Amniotic epithelial cell (primary cell): Measurements from ENCODE around the gene SIGLEC5.
"Not testable (repeated sequence)": the region's sequence is repeated elsewhere in the genome, so short reads cannot be mapped to it uniquely, and the experiment has no call there.

ENCODE experiments used
- DNase-seq: peaks from one replicate; pipeline ENCODE4 v3.0.0-alpha.2; 2010; ENCODE audit warnings: low read depth

SIGLEC5 gene, protein sequence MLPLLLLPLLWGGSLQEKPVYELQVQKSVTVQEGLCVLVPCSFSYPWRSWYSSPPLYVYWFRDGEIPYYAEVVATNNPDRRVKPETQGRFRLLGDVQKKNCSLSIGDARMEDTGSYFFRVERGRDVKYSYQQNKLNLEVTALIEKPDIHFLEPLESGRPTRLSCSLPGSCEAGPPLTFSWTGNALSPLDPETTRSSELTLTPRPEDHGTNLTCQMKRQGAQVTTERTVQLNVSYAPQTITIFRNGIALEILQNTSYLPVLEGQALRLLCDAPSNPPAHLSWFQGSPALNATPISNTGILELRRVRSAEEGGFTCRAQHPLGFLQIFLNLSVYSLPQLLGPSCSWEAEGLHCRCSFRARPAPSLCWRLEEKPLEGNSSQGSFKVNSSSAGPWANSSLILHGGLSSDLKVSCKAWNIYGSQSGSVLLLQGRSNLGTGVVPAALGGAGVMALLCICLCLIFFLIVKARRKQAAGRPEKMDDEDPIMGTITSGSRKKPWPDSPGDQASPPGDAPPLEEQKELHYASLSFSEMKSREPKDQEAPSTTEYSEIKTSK

DNA sequence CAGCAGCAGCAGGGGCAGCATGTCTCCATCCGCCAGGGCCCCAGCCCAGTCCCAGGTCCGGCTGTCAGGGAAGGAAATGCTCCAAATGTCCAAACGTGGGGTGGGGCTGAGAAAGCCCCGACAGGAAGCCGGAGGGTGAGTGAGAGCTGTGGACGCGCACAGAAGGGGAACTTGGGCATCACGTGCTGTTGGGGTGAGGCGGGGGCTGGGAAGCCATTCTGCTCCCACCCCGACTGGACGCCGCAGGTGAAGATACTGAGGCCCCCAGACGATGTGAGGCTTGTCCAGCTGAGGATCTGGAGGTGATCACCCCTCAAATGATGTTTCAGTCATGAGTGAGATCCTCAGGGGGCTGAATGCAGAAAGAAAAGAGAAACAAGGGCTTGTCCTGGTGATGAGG is at the start of gene SIGLEC5:
Gene SIGLEC5 (minus strand): TSS at position 87 of the 400 bp plus-strand sequence. CDS start 66 bp downstream, at position 21.
- not testable (repeated sequence) for DNase-seq

DNA sequence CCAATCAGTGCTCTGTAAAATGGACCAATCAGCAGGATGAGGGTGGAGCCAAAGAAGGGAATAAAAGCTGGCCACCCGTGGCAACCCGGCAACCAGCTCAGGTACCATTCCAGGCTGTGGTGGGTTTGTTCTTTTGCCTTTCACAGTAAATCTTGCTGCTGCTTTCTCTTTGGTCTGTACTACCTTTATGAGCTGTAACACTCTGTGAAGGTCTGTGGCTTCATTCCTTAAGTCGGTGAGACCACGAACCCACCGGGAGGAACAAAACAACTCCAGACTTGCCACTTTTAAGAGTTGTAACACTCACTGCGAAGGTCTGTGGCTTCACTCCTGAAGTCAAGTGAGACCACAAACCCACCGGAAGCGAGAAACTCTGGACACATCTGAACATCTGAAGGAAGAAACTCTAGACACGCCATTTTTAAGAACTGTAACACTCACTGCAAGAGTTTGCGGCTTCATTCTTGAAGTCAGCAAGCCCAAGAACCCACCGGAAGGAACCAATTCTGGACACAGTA is 46.4 kb upstream of the SIGLEC5 start:
- no peak for DNase-seq

DNA sequence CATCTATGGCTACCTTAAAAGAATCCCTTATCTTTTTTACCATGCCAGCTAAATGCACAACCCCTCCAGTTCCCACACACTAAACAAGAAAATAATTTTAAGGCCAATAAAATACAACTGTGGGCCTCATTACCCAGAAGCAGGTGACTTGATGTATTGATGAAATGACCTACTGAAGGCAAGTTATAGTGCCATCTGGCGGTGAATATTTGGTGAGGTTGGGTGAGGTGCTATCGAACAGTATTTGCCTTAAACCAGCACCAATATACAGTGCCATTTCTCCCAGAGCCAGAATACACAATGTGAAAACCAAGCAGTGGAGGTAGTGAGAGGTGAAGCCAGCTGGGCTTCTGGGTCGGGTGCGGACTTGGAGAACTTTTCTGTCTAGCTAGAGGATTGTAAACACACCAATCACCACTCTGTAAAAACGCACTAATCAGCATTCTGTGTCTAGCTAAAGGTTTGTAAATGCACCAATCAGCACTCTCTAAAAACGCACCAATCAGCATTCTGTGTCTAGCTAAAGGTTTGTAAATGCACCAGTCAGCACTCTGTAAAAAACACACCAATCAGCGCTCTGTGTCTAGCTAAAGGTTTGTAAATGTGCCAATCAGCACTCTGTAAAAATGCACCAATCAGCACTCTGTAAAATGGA is 45.8 kb upstream of the SIGLEC5 start:
- not testable (repeated sequence) for DNase-seq

DNA sequence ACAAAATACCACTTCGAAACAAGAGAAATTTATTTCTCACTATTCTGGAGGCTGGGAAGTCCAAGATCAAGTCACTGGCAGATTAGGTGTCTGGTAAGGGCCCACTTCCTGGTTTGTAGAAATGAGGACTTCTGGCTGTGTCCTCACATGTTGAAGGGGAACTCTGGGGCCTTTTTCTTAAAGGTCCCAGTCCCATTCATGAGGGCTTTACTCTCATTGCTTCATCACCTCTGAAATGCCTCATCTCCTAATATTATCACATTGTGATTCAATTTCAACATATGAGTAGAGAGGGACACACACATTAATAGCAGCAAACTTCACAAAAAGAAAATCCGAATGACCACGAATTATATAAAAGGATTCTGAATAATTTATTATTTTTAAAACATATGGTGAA is 38.0 kb upstream of the SIGLEC5 start:
- no peak for DNase-seq

DNA sequence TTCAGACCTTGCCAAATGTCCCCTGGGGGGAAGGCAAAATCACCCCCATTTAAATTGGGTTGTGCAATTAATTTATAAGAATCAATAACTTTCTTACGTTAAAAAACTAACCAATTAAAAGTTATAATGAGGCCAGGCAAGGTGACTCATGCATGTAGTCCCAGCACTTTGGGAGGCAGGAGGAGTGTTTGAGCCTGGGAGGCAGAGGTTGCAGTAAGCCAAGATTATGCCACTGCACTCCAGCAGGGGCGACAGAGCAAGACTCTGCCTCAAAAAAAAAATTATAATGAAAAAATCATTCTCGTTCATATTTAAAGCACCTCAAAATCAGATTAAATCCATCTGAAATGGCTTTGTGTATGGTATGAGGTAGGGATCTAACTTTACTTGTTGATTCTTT is 34.8 kb upstream of the SIGLEC5 start:
- DNase-seq, result no peak

DNA sequence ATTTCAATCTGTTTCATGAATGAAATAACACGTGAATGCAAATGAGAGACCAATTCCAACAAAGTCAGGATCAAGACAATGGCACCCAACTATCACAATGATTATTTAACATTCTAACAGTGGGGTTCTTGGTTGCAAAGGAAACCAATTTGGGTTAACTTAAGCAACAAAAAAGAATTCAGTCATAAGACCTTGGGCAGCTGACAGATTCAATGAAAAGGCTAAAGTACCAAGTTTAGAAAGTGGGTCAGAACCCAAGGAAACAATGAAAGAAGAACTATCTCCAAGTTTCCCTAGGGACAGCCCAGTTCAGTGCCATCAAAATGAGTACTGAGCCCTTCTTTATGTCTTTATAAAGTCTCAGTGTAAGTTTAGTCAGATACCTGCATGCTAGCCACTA is 33.9 kb upstream of the SIGLEC5 start:
- DNase-seq, result no peak

DNA sequence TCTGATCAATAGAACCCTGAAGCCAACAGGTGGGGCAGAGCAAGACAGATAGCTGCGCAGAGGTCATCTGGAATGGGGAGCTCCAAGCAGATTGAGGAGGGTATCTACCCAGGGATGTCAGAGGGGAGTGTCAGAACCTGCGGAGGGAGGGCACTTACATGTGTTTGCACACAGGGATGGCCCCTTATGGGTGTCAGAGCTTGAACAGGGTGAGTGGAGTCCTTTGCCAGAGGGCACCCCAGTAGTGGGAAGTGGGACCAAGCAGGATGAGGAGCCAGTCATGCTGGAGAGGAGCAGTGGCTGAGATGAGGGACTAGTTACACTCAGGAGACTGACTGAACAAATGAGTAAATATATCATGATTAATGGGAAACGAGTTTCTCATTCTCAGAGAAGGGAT is 33.4 kb upstream of the SIGLEC5 start:
- no peak for DNase-seq

DNA sequence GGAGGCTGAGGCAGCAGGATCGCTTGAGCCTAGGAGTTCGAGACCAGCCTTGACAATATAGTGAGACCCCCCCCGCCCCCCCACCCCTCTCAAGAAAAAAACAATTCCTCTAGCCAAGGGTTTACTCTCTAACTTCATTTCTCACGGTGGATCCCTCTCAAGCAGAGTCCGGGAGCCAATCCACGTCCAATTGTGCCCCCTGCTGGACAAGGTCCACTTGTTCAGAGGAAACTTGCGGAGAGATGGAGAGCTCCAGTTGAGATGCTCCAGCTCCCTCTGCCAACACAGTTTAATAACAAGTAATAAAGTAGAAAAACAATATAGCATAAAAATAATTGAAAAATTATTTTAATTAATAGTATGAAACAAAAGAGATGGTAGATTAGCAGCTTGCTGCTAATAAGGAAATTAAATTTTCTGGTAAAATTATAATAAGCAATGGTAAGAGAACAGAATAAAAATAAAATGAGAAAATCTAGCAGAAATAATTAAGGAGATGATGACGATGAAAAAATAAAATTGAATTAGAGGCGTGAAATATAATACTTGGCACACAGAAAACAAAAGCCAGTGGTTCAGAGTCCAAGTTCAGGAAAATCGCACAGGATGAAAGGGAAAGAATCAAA is 30.9 kb upstream of the SIGLEC5 start:
- peak; percentile 70 for DNase-seq

DNA sequence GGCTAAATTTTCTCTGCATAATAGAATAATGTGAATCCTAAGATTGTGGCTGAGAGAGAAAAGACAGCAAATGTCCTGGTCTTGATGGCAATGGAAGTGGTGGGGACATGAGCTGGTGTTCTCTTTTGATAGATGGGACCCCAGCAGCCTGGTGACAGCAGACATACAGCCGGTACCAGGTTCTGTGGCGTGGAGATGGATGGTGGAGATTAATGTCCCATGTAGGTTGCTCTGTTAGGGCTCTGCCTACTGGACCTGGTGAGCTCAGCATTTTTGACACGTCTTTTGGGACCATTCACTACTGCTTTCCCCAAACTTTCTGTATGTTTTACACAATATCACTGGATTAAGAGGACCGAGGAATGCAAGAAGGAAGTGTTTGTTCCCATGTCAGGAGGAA is 24.6 kb upstream of the SIGLEC5 start:
- DNase-seq, result no peak

DNA sequence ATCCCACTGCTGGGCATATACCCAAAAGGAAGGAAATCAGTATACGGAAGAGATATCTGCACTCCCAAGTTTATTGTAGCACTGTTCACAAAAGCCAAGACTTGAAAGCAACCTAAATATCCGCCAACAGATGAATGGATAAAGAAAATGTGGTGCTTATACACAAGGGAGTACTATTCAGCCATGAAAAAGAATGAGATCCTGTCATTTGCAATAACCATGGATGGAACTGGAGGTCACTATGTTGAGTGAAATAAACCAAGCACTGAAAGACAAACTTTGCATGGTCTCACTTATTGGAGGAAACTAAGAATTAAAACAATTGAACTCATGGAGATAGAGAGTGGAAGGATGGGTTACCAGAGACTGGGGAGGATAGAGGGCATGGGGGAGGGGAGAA is 23.0 kb upstream of the SIGLEC5 start:
- DNase-seq, result no peak

DNA sequence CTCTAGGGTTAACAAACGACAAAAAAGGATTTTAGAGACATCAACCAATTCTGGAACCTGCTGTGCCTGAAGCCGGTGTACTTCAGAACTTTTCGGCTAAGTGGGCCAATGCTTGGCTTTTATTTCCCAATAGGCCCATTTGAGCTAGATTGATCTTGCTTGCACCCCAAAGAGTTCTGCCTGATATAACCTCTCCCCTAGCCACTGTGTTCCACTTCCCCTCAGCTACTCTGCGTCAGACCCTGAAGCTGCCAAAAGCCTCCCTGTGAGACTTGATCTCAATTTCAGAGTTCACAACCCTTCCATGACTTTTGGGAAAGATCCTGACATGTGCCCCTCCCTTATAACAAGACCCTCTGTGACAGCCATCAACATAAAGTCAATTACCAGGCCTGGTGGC is 22.1 kb upstream of the SIGLEC5 start:
- DNase-seq, result no peak

DNA sequence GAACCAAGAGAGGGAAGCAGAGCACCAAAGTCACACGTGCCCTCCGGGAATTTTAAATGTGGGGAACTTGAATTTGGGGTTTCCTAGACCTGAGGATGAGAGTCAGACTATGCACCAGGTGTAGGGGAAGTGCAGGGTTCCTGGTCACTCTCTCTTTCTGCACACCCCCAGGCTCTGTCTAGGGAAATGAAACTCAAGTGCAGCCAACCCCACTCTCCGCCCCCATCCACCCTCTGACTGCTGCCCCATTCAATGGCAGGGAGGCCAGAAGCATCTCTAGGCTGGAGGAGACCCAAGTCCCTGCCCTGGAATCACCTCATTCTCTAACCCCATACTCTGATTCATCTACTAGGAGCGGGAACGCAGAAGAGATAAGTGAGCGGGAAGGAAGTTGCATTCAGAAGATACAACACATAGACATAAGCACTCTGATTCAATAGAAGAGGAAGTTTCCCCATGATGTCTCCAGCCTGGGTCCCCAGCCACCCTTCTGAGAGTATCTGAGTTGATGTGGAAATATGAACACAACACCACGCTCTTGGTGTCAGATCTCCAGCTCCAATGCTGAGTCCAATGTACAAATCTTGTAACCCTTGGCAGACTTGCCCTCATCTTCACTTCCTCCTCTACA is 21.1 kb upstream of the SIGLEC5 start:
- DNase-seq, result no peak

DNA sequence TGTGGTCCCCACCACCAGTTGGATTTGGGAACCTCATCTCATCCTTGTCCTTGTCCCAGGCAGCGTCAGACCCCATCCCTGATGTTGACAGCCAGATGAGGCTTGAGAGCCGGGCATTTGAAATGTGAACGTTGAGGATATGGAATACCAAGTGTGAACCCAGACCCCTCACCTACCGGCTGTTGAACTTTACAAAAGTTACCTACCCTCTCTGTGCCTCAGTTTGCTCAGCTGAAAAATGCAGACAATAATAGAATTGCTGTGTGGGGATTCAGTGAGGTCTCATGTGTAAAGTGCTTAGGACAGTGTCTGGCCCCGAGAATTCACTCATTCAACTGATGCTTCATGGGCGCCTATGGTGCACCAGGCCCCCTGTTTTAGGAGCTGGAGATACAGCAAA is 17.1 kb upstream of the SIGLEC5 start:
- no peak for DNase-seq

DNA sequence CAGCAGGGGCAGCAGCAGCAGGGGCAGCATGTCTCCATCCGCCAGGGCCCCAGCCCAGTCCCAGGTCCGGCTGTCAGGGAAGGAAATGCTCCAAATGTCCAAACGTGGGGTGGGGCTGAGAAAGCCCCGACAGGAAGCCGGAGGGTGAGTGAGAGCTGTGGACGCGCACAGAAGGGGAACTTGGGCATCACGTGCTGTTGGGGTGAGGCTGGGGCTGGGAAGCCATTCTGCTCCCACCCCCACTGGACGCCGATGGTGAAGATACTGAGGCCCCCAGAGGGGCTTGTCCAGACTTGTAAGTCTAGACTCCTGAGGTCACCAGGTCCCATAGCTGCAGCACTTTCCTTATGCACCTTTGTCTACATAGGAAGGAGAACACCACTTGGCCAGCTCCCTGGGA is 16.5 kb upstream of the SIGLEC5 start, which contains the start of gene SIGLEC14:
Gene SIGLEC14 (minus strand): TSS at position 96 of the 400 bp plus-strand sequence. CDS start 66 bp downstream, at position 30.
- not testable (repeated sequence) for DNase-seq

DNA sequence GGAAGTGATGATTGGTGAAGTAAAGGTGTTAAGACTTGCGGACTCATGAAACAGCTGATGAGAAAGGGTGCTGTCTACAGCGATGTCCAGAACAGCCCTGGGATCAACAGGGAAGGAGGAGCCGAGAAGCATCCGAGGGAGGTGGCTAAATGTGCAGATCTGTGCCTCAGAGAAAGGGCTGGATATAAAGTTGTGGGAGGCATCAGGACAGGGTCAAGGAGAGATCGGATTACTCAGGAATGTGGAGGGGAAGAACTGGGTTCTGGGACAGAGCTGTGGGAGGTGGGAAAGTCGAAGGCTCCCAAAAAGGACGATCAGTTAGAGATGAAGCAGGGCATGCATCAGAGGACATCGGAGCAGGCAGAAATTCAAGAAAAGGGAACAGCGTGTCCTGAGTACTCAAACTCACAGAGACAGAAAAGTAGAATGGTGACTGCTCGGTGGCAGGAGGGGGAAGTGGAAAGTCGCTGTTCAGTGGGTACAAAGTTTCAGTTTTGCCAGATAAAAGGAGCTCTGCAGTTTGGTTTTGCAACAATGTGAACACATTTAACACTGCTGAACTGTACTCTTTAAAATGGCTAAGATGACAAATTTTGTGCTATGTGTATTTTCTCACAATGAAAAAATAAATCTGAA is 14.6 kb upstream of the SIGLEC5 start:
- no peak for DNase-seq

DNA sequence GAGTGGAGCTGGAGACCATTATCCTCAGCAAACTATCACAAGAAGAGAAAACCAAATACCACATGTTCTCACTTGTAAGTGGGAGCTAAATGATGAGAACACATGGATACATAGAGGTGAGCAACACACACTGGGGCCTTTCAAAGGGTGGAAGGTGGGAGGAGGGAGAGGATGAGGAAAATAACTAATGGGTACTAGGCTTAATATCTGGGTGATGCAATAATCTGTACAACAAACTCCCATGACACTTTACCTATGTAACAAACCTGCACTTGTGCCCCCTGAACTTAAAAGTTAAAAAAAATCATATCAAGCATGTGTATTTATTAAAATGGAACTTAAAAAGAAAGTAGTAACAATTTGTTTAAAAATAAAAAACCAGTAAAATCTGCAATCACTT is 11.4 kb upstream of the SIGLEC5 start:
- DNase-seq, result no peak

DNA sequence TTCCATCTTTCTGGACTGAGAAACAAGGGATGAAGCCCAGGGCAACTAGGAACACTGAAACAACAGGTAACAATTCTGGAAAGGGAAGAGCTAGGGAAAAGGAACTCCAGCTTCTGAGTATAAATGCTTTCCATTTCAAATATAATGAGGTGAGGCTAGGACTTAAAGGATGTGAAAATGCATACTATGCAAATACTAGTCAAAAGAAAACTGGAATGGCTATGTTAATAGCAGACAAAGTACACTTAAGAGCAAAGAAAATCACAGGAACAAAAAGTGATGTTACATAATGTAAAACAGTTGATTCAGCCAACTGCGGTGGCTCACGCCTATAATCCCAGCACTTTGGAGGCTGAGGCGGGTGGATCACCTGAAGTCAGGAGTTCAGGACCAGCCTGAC is 10.2 kb upstream of the SIGLEC5 start:
- DNase-seq, result no peak

DNA sequence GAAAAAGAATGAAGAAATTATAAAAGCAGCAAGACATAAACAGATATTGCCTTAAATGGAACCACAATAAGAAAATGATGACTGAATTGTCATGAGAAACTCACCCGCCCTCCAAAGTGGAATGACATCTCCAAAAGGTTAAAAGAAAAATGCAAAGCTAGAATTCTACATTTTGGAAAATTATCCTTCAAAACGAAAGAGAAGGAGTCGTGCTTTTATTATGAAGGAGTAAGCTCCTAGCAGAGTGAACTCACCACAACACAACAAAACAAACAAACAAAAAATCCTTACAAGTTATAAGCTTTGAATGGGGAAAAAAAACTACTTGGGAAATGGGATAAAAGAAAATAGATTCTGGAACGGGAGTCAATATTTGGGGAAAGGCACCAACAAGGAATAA is 9.7 kb upstream of the SIGLEC5 start:
- DNase-seq, result no peak

DNA sequence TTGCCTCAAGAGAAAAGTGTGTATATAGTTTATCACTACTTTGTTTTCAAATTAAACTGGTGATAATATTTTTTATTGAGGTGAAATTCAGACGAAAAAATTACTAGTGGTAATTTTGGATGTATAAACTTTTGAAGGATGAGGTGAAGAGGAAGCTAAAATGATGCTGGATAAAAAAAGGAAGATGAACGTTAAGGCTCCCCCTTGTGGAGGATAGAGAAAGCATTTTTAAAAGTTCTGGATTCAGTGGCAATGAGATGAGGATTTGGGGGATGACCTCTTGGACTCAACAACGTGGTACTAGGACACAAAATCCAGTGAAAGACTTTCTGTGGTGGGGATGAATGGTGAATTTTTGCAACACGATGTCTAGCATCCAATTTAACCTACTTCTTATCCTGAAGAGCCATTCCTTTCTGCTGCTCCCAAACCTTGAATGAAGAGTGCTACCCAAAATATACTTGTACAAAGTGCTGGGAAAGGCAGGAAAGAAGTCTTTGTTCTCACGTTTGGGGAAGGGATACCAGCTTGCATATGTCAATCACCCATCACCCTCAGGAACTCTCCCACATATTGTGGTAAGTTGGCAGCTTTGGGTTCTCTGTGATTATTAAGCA is 7.3 kb upstream of the SIGLEC5 start:
- peak; percentile 7 for DNase-seq

DNA sequence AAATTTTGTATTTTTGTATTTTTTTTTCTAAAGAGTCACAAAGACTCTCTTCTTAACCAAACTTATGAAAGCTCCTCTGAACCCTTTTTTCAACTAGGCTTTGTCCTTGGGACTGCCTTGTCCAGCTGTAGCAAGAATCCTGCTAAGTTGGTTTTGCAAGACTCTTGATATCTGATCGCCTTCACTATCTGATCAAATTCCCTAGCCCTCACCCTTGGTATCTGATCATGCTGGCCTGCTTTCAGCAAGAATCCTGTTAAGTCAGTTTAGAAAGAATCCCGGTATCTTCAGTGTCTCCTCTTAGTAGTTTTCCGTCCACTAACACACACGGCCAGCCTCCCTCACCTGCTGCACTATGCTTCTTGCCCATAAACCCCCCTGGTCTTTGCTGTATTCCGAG is 1.9 kb upstream of the SIGLEC5 start:
- DNase-seq, result no peak
